Nucleus accumbens (tissue), 56 donors: ENCODE results near the gene DUS3L.
"Not testable (repeated sequence)": the region's sequence is repeated elsewhere in the genome, so short reads cannot be mapped to it uniquely, and the experiment has no call there.

Source experiments
- DNase-seq, 56 donors: peaks; one replicate each; lab custom pipeline; 2025; lab: John Stamatoyannopoulos, UW

The DUS3L gene

GRCh38 chr19:5775668-5776309 lies 15.2 kb downstream of the DUS3L start:
- no peak for DNase-seq

GRCh38 chr19:5774921-5775320 lies 16.0 kb downstream of the DUS3L start:
- peak in 1 of 56 donors; percentile 16 for DNase-seq

GRCh38 chr19:5773276-5773675 lies 17.7 kb downstream of the DUS3L start:
- DNase-seq = no peak

- no peak for DNase-seq
Measured at GRCh38 chr19:5772416-5772815, 18.5 kb downstream of the DUS3L start.

- no peak for DNase-seq
Measured at GRCh38 chr19:5767949-5768348, 23.0 kb downstream of the DUS3L start.

- DNase-seq = no peak
Measured at GRCh38 chr19:5765220-5765619, 25.7 kb downstream of the DUS3L start.

- DNase-seq = no peak
Measured at GRCh38 chr19:5762608-5763217, 28.2 kb downstream of the DUS3L start.

GRCh38 chr19:5753743-5754142 lies 37.2 kb downstream of the DUS3L start:
- DNase-seq = no peak

- no peak for DNase-seq
Measured at GRCh38 chr19:5751709-5752108, 39.3 kb downstream of the DUS3L start.

GRCh38 chr19:5749505-5749904 lies 41.5 kb downstream of the DUS3L start:
- no peak for DNase-seq

- not testable (repeated sequence) for DNase-seq
Measured at GRCh38 chr19:5748920-5749319, 42.0 kb downstream of the DUS3L start.

GRCh38 chr19:5744999-5745398 lies 46.0 kb downstream of the DUS3L start:
- DNase-seq = not testable (repeated sequence)

GRCh38 chr19:5743630-5744029 lies 47.3 kb downstream of the DUS3L start:
- no peak for DNase-seq

GRCh38 chr19:5742051-5742450 lies 48.9 kb downstream of the DUS3L start:
- no peak for DNase-seq

GRCh38 chr19:5738423-5738822 lies 52.5 kb downstream of the DUS3L start:
- DNase-seq = no peak
